GM12878 (cell line): ENCODE results near the gene RGS6. TPM values are rescaled to one million over a fixed set of nuclear protein-coding genes. Genes with fewer than 3 reads are reported as not detected.

Source experiments
- ATAC-seq: fragments of 200-7000 bp; cut with Tn5 transposase; 3 replicates; pipeline ENCODE4 v1.9.1; 2020; ENCODE audit warnings: mild to moderate bottlenecking, moderate library complexity
- BruUV-seq: library from RNA; stranded (reverse); fragments of 400-500 nt; replicated peaks from 2 replicates; lab custom pipeline; 2021; lab: Mats Ljungman, UMichigan
- CTCF ChIA-PET: fragments of 300-600 bp; sonication (Branson Sonifier 250); formaldehyde crosslinking; extraction: SDS; loops from one replicate; lab custom pipeline; 2021; ENCODE audit warnings: inconsistent platforms; lab: Yijun Ruan, JAX
- POLR2A ChIA-PET: fragments of 350-600 bp; formaldehyde crosslinking; extraction: SDS; loops from one replicate; lab custom pipeline; 2021; ENCODE audit warnings: inconsistent platforms; lab: Charles Lee
- RAD21 ChIA-PET: fragments of 300-600 bp; sonication (Branson Sonifier 250); formaldehyde crosslinking; loops from one replicate; lab custom pipeline; 2023; ENCODE audit warnings: antibody characterized with exemption; ENCODE audit not compliant: unreplicated experiment; lab: Charles Lee
- SMC1A ChIA-PET: fragments of 300-600 bp; sonication (Branson Sonifier 250); formaldehyde crosslinking; loops from one replicate; lab custom pipeline; 2023; ENCODE audit not compliant: unreplicated experiment, uncharacterized antibody; lab: Charles Lee
- DNase-seq: peaks from one replicate; pipeline ENCODE4 v3.0.0-alpha.2; 2011; ENCODE audit warnings: low read depth, low spot score
- FAIRE-seq: peaks from 3 replicates; lab custom pipeline; 2011; peaks lifted over from hg19 to GRCh38; lab: Jason Lieb, UNC
- H2AFZ ChIP-seq: 2 replicates; pipeline ENCODE4 v1.6.0; 2011; ENCODE audit warnings: low read depth, low read length, control low read depth; ENCODE audit not compliant: control insufficient read depth
- H3K27ac ChIP-seq: 2 replicates; pipeline ENCODE4 v1.5.1; 2011; ENCODE audit warnings: control low read depth; ENCODE audit not compliant: control insufficient read depth, insufficient read depth
- H3K27me3 ChIP-seq, 2 experiments: replicated peaks in 1 of 2; 2 replicates each; pipeline versions ENCODE4 v1.6.0 to v1.6.1; 2011; ENCODE audit warnings: low read length in 1 of 2; ENCODE audit not compliant: control insufficient read depth in 2 of 2, insufficient read depth in 2 of 2
- H3K36me3 ChIP-seq, 2 experiments: 2 replicates each; pipeline ENCODE4 v1.5.1; 2011; ENCODE audit warnings: low read length in 1 of 2; ENCODE audit not compliant: control insufficient read depth in 2 of 2, insufficient read depth in 2 of 2
- H3K4me1 ChIP-seq: 2 replicates; pipeline ENCODE4 v1.6.1; 2011; ENCODE audit warnings: mild to moderate bottlenecking, low read length, moderate library complexity, mixed read lengths; ENCODE audit not compliant: control insufficient read depth, insufficient read depth
- H3K4me2 ChIP-seq: 2 replicates; pipeline ENCODE4 v1.6.0; 2011; ENCODE audit warnings: control low read depth; ENCODE audit not compliant: control insufficient read depth, insufficient read depth
- H3K4me3 ChIP-seq: fragments of 200-600 bp; sonication (generic); 2 replicates; pipeline ENCODE4 v1.5.1; 2016
- H3K79me2 ChIP-seq: 2 replicates; pipeline ENCODE4 v1.6.0; 2011; ENCODE audit warnings: low read length; ENCODE audit not compliant: control insufficient read depth, insufficient read depth
- H3K9ac ChIP-seq: 2 replicates; pipeline ENCODE4 v1.8.0; 2011; ENCODE audit warnings: low read length, control low read depth, mixed read lengths; ENCODE audit not compliant: control insufficient read depth, insufficient read depth
- H3K9me3 ChIP-seq: replicated peaks from 3 replicates; pipeline ENCODE4 v1.5.1; 2011; ENCODE audit warnings: mild to moderate bottlenecking, low read length; ENCODE audit not compliant: control insufficient read depth, insufficient read depth
- H4K20me1 ChIP-seq: 2 replicates; pipeline ENCODE4 v1.6.0; 2011; ENCODE audit not compliant: control insufficient read depth, insufficient read depth
- ASH2L ChIP-seq: fragments of 300-600, 200-600 bp; sonication (generic); IDR thresholded peaks from 2 replicates; pipeline ENCODE4 v1.6.1; 2017; ENCODE audit warnings: low read depth, mild to moderate bottlenecking, borderline replicate concordance
- CBX5 ChIP-seq: sonication (generic); IDR thresholded peaks from 2 replicates; pipeline ENCODE4 v1.6.1; 2016; ENCODE audit warnings: low read depth, moderate library complexity, mild to moderate bottlenecking, inconsistent platforms
- EZH2 ChIP-seq: IDR thresholded peaks from 2 replicates; pipeline ENCODE4 v1.6.1; 2012; ENCODE audit warnings: low read depth, mild to moderate bottlenecking, control low read depth, inconsistent platforms, low read length, borderline replicate concordance; ENCODE audit not compliant: control insufficient read depth
- HDGF ChIP-seq: fragments of 450-650 bp; IDR thresholded peaks from 2 replicates; pipeline ENCODE4 v1.6.1; 2016; ENCODE audit warnings: antibody characterized with exemption
- MEF2B ChIP-seq: fragments of 450-650 bp; IDR thresholded peaks from 2 replicates; pipeline ENCODE4 v1.6.1; 2018; ENCODE audit warnings: mild to moderate bottlenecking, moderate library complexity; ENCODE audit not compliant: partially characterized antibody, poor library complexity, severe bottlenecking
- MYC ChIP-seq: IDR thresholded peaks from 2 replicates; pipeline ENCODE4 v1.6.1; 2011; ENCODE audit warnings: mild to moderate bottlenecking, low read length, moderate library complexity, inconsistent platforms; ENCODE audit not compliant: insufficient read depth, insufficient replicate concordance, insufficient read length, severe bottlenecking
- PAX5 ChIP-seq: IDR thresholded peaks from 2 replicates; pipeline ENCODE4 v1.6.1; 2011; ENCODE audit warnings: low read depth, low read length, borderline replicate concordance
- RUNX3 ChIP-seq: IDR thresholded peaks from 2 replicates; pipeline ENCODE4 v1.6.1; 2012; ENCODE audit warnings: low read length, inconsistent platforms
- SMAD1 ChIP-seq: fragments of 450-650 bp; IDR thresholded peaks from 2 replicates; pipeline ENCODE4 v1.6.1; 2018; ENCODE audit warnings: mild to moderate bottlenecking, low read depth; ENCODE audit not compliant: partially characterized antibody
- SRF ChIP-seq, 2 experiments: IDR thresholded peaks; 2 replicates each; pipeline ENCODE4 v1.6.1; 2011; ENCODE audit warnings: low read depth in 2 of 2, low read length in 2 of 2, mild to moderate bottlenecking in 1 of 2, moderate library complexity in 1 of 2
- SUPT20H ChIP-seq: IDR thresholded peaks from 2 replicates; pipeline ENCODE4 v1.6.1; 2011; ENCODE audit warnings: low read depth, mild to moderate bottlenecking, low read length, moderate library complexity, borderline replicate concordance; ENCODE audit not compliant: control insufficient read depth
- ZNF207 ChIP-seq: fragments of 450-650 bp; IDR thresholded peaks from 2 replicates; pipeline ENCODE4 v1.6.1; 2014; ENCODE audit warnings: antibody characterized with exemption, mild to moderate bottlenecking, borderline replicate concordance
- WGBS: methylation state at CpG from one replicate; pipeline ENCODE4 v1.1.6; 2016; ENCODE audit warnings: low lambda C conversion rate; ENCODE audit not compliant: insufficient replicate concordance, insufficient coverage; ENCODE audit errors: missing lambda C conversion rate; 5-methylcytosine and 5-hydroxymethylcytosine counted together
- in situ Hi-C: fragments of 300-500 bp; cut with MboI; formaldehyde crosslinking; loops from 9 replicates; pipeline ENCODE4 v1.14.3; 2018; ENCODE audit warnings: mixed read lengths
- intact Hi-C: fragments of 100-400 bp; cut with micrococcal nuclease; formaldehyde crosslinking; loops from one replicate; pipeline ENCODE4 v1.14.2; 2022; ENCODE audit not compliant: unreplicated experiment
- polyA plus RNA-seq, 11 experiments: library from polyadenylated mRNA; depleted of rRNA in 4 of 11; unstranded in 6 of 11; stranded (reverse) in 5 of 11; fragments of >200 nt; fragmentation: Nextera tagmentation in 4 of 11; fragmentation: Illumina TruSeq in 1 of 11; extraction: Ambion mirVana in 4 of 11; extraction: Trizol in 1 of 11; gene quantifications; 1 replicate in 1 of 11; 2 replicates in 10 of 11; pipeline versions ENCODE4 v1.2.1 to v1.2.3, GENCODE V29; 2011 to 2016; ENCODE audit warnings: inconsistent platforms in 2 of 11, missing spikeins in 2 of 11, low read depth in 1 of 11
- total RNA-seq, 4 experiments: library from RNA; depleted of rRNA in 3 of 4; stranded (reverse); fragments of >200 nt in 3 of 4; fragmentation: Illumina TruSeq in 1 of 4; extraction: Trizol in 1 of 4; gene quantifications; 2 replicates each; pipeline versions ENCODE4 v1.2.1 to v1.2.3, GENCODE V29; 2013 to 2021
- TF ChIP-seq, protein P1 (sequence below): IDR thresholded peaks from 2 replicates; pipeline ENCODE4 v1.6.1; 2011; ENCODE audit warnings: low read depth, low read length, improper control_type of control experiment, borderline replicate concordance
- TF ChIP-seq, protein P2 (sequence below): fragments of 450-650 bp; IDR thresholded peaks from 2 replicates; pipeline ENCODE4 v1.6.1; 2014; ENCODE audit warnings: mild to moderate bottlenecking
- TF ChIP-seq, protein P3 (sequence below): fragments of 450-650 bp; IDR thresholded peaks from 2 replicates; pipeline ENCODE4 v1.6.1; 2017; ENCODE audit warnings: mild to moderate bottlenecking, moderate library complexity

The RGS6 gene
- total and polyA plus RNA-seq, 10 of the 15 experiments (the other 5 are each of a cell fraction or from before 2014, with no cell fraction given): 3.9 to 18.1 (median 12.4) TPM

DNA sequence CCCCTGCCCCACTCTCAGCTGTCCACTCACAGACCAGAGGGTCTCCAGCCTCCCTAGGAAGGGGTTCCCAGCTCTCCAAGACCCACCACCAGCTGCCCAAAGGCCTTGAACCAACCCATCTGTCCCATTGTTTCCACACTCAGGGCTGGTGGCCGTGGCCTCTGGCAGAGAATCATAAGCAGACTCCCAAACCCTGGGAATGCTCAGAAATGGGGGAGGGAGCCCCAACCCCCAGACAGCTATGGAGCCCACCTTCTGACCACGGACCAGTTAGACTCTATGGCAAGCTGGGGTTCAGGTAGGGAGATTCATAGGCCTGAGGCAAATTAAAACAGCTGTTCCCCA, 681.7 kb downstream of the RGS6 start:
- Histone ChIP-seq H3K4me3 (no peak overlapping the region), H3K27ac (no peak overlapping the region), H4K20me1 (no peaks in the 10 kb centered on the region), H3K9me3 (no peaks in the 10 kb centered on the region), H3K36me3 (no peaks in the 10 kb centered on the region), H3K27me3 (no peaks in the 10 kb centered on the region; a peak in 1 of 4 replicates), H2AFZ (no peak overlapping the region), H3K79me2 (no peaks in the 10 kb centered on the region), H3K4me1 (no peaks in the 10 kb centered on the region), H3K4me2 (no peak overlapping the region), H3K9ac (no peak overlapping the region)
- DNase-seq: no peak
- ChIA-PET CTCF (interaction anchor here (0.9 to 1.3 kb wide), 2 partner anchors 72 to 290 kb away, joined by 3 read pairs; no protein-coding TSS in a partner anchor), POLR2A (no interaction called here), SMC1A (no interaction called here), RAD21 (interaction anchor here (1.1 kb wide), 1 partner anchor 31 kb away, joined by 4 read pairs; no protein-coding TSS in a partner anchor)
- no peak for TF ChIP-seq SUPT20H
- TF ChIP-seq SRF (IDR thresholded peaks at IDR 0.05; ENCODE audit: low read depth in 2 of 2, low read length in 2 of 2): no peak
- TF ChIP-seq HDGF: no peak
- TF ChIP-seq, protein P1, sequence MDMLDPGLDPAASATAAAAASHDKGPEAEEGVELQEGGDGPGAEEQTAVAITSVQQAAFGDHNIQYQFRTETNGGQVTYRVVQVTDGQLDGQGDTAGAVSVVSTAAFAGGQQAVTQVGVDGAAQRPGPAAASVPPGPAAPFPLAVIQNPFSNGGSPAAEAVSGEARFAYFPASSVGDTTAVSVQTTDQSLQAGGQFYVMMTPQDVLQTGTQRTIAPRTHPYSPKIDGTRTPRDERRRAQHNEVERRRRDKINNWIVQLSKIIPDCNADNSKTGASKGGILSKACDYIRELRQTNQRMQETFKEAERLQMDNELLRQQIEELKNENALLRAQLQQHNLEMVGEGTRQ: no peak
- TF ChIP-seq PAX5: no peak
- TF ChIP-seq MEF2B: no peak
- no peak for TF ChIP-seq ASH2L
- no peak for TF ChIP-seq RUNX3
- no peak for TF ChIP-seq ZNF207
- TF ChIP-seq, protein P2, sequence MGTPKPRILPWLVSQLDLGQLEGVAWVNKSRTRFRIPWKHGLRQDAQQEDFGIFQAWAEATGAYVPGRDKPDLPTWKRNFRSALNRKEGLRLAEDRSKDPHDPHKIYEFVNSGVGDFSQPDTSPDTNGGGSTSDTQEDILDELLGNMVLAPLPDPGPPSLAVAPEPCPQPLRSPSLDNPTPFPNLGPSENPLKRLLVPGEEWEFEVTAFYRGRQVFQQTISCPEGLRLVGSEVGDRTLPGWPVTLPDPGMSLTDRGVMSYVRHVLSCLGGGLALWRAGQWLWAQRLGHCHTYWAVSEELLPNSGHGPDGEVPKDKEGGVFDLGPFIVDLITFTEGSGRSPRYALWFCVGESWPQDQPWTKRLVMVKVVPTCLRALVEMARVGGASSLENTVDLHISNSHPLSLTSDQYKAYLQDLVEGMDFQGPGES: no peak
- TF ChIP-seq, protein P3, sequence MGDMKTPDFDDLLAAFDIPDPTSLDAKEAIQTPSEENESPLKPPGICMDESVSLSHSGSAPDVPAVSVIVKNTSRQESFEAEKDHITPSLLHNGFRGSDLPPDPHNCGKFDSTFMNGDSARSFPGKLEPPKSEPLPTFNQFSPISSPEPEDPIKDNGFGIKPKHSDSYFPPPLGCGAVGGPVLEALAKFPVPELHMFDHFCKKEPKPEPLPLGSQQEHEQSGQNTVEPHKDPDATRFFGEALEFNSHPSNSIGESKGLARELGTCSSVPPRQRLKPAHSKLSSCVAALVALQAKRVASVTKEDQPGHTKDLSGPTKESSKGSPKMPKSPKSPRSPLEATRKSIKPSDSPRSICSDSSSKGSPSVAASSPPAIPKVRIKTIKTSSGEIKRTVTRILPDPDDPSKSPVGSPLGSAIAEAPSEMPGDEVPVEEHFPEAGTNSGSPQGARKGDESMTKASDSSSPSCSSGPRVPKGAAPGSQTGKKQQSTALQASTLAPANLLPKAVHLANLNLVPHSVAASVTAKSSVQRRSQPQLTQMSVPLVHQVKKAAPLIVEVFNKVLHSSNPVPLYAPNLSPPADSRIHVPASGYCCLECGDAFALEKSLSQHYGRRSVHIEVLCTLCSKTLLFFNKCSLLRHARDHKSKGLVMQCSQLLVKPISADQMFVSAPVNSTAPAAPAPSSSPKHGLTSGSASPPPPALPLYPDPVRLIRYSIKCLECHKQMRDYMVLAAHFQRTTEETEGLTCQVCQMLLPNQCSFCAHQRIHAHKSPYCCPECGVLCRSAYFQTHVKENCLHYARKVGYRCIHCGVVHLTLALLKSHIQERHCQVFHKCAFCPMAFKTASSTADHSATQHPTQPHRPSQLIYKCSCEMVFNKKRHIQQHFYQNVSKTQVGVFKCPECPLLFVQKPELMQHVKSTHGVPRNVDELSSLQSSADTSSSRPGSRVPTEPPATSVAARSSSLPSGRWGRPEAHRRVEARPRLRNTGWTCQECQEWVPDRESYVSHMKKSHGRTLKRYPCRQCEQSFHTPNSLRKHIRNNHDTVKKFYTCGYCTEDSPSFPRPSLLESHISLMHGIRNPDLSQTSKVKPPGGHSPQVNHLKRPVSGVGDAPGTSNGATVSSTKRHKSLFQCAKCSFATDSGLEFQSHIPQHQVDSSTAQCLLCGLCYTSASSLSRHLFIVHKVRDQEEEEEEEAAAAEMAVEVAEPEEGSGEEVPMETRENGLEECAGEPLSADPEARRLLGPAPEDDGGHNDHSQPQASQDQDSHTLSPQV: no peak
- no peak for TF ChIP-seq CBX5
- TF ChIP-seq SMAD1: no peak
- no peak for TF ChIP-seq MYC
- TF ChIP-seq EZH2: no peak
- FAIRE-seq: no peak
- no peak for ATAC-seq
- 3% methylated on average over 2 of the region's 2 CpGs for WGBS
- intact Hi-C loops (no loop called here), in situ Hi-C loops (no loop called here)
- no TSS peak for BruUV-seq
